Right kidney (tissue), 1 donor: ENCODE results near the gene SASH1.

Experiments used
- DNase-seq: peaks from one replicate; pipeline ENCODE4 v3.0.0-alpha.2; 2016

The SASH1 gene

GRCh38 chr6:148435386-148435785 is 92.7 kb downstream of the SASH1 start:
- DNase-seq, result no peak

GRCh38 chr6:148436466-148436865 is 93.8 kb downstream of the SASH1 start:
- no peak for DNase-seq

GRCh38 chr6:148438632-148439031 is 96.0 kb downstream of the SASH1 start:
- DNase-seq, result no peak

- no peak for DNase-seq
These were observed 97.4 kb downstream of the SASH1 start for GRCh38 chr6:148440016-148440415.

GRCh38 chr6:148440877-148441453 is 98.3 kb downstream of the SASH1 start:
- DNase-seq, result peak; percentile 48

- no peak for DNase-seq
These were observed 98.8 kb downstream of the SASH1 start for GRCh38 chr6:148441454-148441911.

GRCh38 chr6:148443798-148444560 is 101.3 kb downstream of the SASH1 start:
- DNase-seq, result no peak

- no peak for DNase-seq
These were observed 102.5 kb downstream of the SASH1 start for GRCh38 chr6:148445116-148445515.

- DNase-seq, result no peak
These were observed 103.0 kb downstream of the SASH1 start for GRCh38 chr6:148445620-148446019.

GRCh38 chr6:148446681-148447080 is 104.0 kb downstream of the SASH1 start:
- DNase-seq, result no peak

GRCh38 chr6:148447521-148448230 is 105.0 kb downstream of the SASH1 start:
- DNase-seq, result no peak

GRCh38 chr6:148448369-148449012 is 105.9 kb downstream of the SASH1 start:
- no peak for DNase-seq

GRCh38 chr6:148450866-148451265 is 108.2 kb downstream of the SASH1 start:
- DNase-seq, result no peak

GRCh38 chr6:148451690-148452089 is 109.1 kb downstream of the SASH1 start:
- DNase-seq, result no peak

GRCh38 chr6:148452876-148453275 is 110.2 kb downstream of the SASH1 start:
- no peak for DNase-seq

GRCh38 chr6:148453906-148454305 is 111.3 kb downstream of the SASH1 start:
- DNase-seq, result no peak

- no peak for DNase-seq
These were observed 112.6 kb downstream of the SASH1 start for GRCh38 chr6:148455225-148455624.

GRCh38 chr6:148455674-148456558 is 113.3 kb downstream of the SASH1 start:
- no peak for DNase-seq

GRCh38 chr6:148457137-148457842 is 114.7 kb downstream of the SASH1 start:
- DNase-seq, result no peak

- DNase-seq, result no peak
These were observed 115.2 kb downstream of the SASH1 start for GRCh38 chr6:148457843-148458159.

- no peak for DNase-seq
These were observed 116.6 kb downstream of the SASH1 start for GRCh38 chr6:148459238-148459637.
